ENCODE measurements around the gene PTGER1. TPM values are rescaled to one million over a fixed set of nuclear protein-coding genes. Genes with fewer than 3 reads are reported as not detected.
A peak's percentile ranks its signal among the peaks of the same experiment; 100 is the strongest.

PTGER1 gene
- total RNA-seq, 3 donors from 2014 or later (not counting 1 experiment from before 2014, with no cell fraction given) = 0.35 to 0.73 TPM; not detected in 1

GRCh38 chr19:14435320-14436050 lies 39.7 kb downstream of the PTGER1 start:
- Mint-ChIP-seq H3K27me3 (ENCODE audit: low read depth in 2 of 2) (no peaks in the 10 kb centered on the region), H3K9me3 (no peaks in the 10 kb centered on the region), H3K4me1 (peaks cover 45 to 59% of the 10 kb centered on the region in 2 donors), H3K4me3 (peak overlapping the region; percentile 90), H3K27ac (peak overlapping the region; percentile 97 to 100), H3K36me3 (no peaks in the 10 kb centered on the region)
- TF ChIP-seq CTCF (IDR thresholded peaks at IDR 0.05) = no peak
- DNase-seq (no peak), ATAC-seq (no peak)
- 87% methylated on average over 17 of the region's 17 CpGs for WGBS (ENCODE audit: insufficient coverage)
- Histone ChIP-seq H3K27me3 (ENCODE audit: control insufficient read depth, insufficient read depth, low read length) (no peaks in the 10 kb centered on the region), H3K4me3 (ENCODE audit: low read length) (no peak overlapping the region), H3K36me3 (ENCODE audit: control insufficient read depth, insufficient read depth, low read length) (no peaks in the 10 kb centered on the region), H3K9me3 (ENCODE audit: control insufficient read depth, insufficient read depth, low read length) (no peaks in the 10 kb centered on the region), H3K27ac (ENCODE audit: low read length) (peak overlapping the region; percentile 79), H3K4me1 (ENCODE audit: control insufficient read depth, insufficient read depth, low read length) (peaks cover 73% of the 10 kb centered on the region)
- intact Hi-C loops (cut with micrococcal nuclease) = loop anchor here (1.0 to 2.0 kb wide), 2 partner anchors 17 to 24 kb away; partner anchors contain the start of gene DDX39A

DNA sequence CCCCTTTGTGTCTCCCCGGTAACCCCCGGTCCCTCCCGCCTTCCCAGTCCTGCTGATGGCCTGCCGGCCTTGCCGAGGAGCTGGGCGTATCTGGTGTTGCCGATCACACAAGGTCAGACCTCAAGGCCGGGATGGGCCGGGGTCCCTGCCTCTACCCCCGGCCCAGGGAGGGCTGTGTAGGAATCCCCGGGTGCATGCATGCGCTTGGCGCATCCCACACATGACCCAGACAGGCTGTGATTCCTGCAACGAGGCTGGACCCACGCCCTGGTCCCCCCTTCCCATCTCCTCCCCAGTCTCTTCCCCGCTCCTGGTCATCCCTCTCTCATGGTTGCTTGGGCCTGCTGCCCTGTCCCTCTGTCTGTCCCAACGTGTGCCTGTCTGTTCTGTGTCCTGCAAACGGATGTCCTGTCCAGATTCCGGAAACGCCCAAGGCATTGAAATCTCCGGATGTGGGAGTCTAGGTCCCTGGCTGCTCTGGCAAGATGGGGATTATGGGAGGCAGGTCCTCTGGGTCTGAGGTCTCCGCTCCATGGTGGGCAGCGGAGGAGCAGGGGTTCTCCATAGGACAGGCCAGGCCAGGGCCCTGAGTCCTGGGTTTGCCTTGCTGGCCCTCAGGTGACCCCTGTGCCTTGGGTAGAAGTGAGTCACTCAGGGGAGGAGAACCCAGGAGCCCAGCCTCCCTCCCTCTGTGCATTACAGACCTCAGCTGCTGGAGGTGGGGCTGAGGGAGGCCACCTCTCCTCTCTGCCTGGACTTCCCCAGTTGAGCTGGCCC lies 40.4 kb downstream of the PTGER1 start:
- H3K4me1 Mint-ChIP-seq = peaks cover 38 to 53% of the 10 kb centered on the region in 2 donors
- H3K36me3 Mint-ChIP-seq = no peaks in the 10 kb centered on the region

GRCh38 chr19:14433554-14434501 lies 41.3 kb downstream of the PTGER1 start:
- peak; percentile 57 to 71 for DNase-seq
- intact Hi-C loops (cut with micrococcal nuclease) = loop anchor here (2.0 kb wide), 1 partner anchor 15 kb away; the partner anchor contains the start of gene DDX39A
- peaks cover 31 to 44% of the 10 kb centered on the region in 2 donors for H3K4me1 Mint-ChIP-seq

More for the DNA sequence above, 40.4 kb downstream of the PTGER1 start:
- TF ChIP-seq CTCF (IDR thresholded peaks at IDR 0.05) = no peak
- H3K4me3 ChIP-seq (ENCODE audit: low read length) = peak overlapping the region; percentile 72
- peak overlapping the region; percentile 90 for H3K4me3 Mint-ChIP-seq
- no peaks in the 10 kb centered on the region for H3K27me3 Mint-ChIP-seq (ENCODE audit: low read depth in 2 of 2)
- peak overlapping the region; percentile 79 for H3K27ac ChIP-seq (ENCODE audit: low read length)
- no peaks in the 10 kb centered on the region for H3K9me3 Mint-ChIP-seq
- H3K4me1 ChIP-seq (ENCODE audit: control insufficient read depth, insufficient read depth, low read length) = peaks cover 66% of the 10 kb centered on the region
- DNase-seq (peak; percentile 53 to 73), ATAC-seq (peak; percentile 79 to 83 (median 81))
- H3K36me3 ChIP-seq (ENCODE audit: control insufficient read depth, insufficient read depth, low read length) = no peaks in the 10 kb centered on the region
- H3K9me3 ChIP-seq (ENCODE audit: control insufficient read depth, insufficient read depth, low read length) = no peaks in the 10 kb centered on the region
- no peaks in the 10 kb centered on the region for H3K27me3 ChIP-seq (ENCODE audit: control insufficient read depth, insufficient read depth, low read length)
- peak overlapping the region; percentile 97 to 100 for H3K27ac Mint-ChIP-seq
- WGBS (ENCODE audit: insufficient coverage) = 79% methylated on average over 23 of the region's 23 CpGs
- intact Hi-C loops (cut with micrococcal nuclease) = loop anchor here (1.0 to 2.0 kb wide), 2 partner anchors 16 to 25 kb away; partner anchors contain the start of gene DDX39A

More at GRCh38 chr19:14433554-14434501, 41.3 kb downstream of the PTGER1 start:
- peak; percentile 13 for TF ChIP-seq CTCF (IDR thresholded peaks at IDR 0.05)
- peak; percentile 38 to 56 (median 40) for ATAC-seq
- 3% methylated on average over 52 of the region's 52 CpGs for WGBS (ENCODE audit: insufficient coverage)
- Histone ChIP-seq H3K27me3 (ENCODE audit: control insufficient read depth, insufficient read depth, low read length) (no peaks in the 10 kb centered on the region), H3K9me3 (ENCODE audit: control insufficient read depth, insufficient read depth, low read length) (no peaks in the 10 kb centered on the region), H3K4me1 (ENCODE audit: control insufficient read depth, insufficient read depth, low read length) (peaks cover 57% of the 10 kb centered on the region), H3K27ac (ENCODE audit: low read length) (peak overlapping the region; percentile 79), H3K4me3 (ENCODE audit: low read length) (peak overlapping the region; percentile 72), H3K36me3 (ENCODE audit: control insufficient read depth, insufficient read depth, low read length) (no peaks in the 10 kb centered on the region)
- no peaks in the 10 kb centered on the region for H3K36me3 Mint-ChIP-seq
- H3K27ac Mint-ChIP-seq = peak overlapping the region; percentile 97 to 100
- H3K9me3 Mint-ChIP-seq = no peaks in the 10 kb centered on the region
- no peaks in the 10 kb centered on the region for H3K27me3 Mint-ChIP-seq (ENCODE audit: low read depth in 2 of 2)
- H3K4me3 Mint-ChIP-seq = peak overlapping the region; percentile 90

Data from natural killer cell (primary cell).